Stimulated activated naive CD8-positive, alpha-beta T cell treated with anti-CD3 and anti-CD28 coated beads, Interleukin-15, amount 100 ng/mL, for 72 hours (primary cell): Measurements from ENCODE around the gene UNC5CL.

Experiments used
- ATAC-seq: fragments of 150-1000 bp; cut with Tn5 transposase; 2 replicates; pipeline ENCODE4 v1.10.0; 2021; ENCODE audit warnings: mild to moderate bottlenecking, moderate library complexity
- DNase-seq, 2 donors: peaks; one replicate each; pipeline ENCODE4 v3.0.0; 2021 to 2022
- H3K27ac Mint-ChIP-seq, 2 donors: one replicate each; pipeline ENCODE4 v1.8.0; 2022; ENCODE audit warnings: mild to moderate bottlenecking in 2 of 2, mixed read lengths in 2 of 2, moderate library complexity in 2 of 2
- H3K27me3 Mint-ChIP-seq: one replicate; pipeline ENCODE4 v1.8.0; 2022; ENCODE audit warnings: mixed read lengths
- H3K4me1 Mint-ChIP-seq: one replicate; pipeline ENCODE4 v1.8.0; 2022; ENCODE audit warnings: mild to moderate bottlenecking, mixed read lengths
- H3K4me3 Mint-ChIP-seq, 2 donors: one replicate each; pipeline ENCODE4 v1.8.0; 2022; ENCODE audit warnings: mild to moderate bottlenecking in 2 of 2, mixed read lengths in 2 of 2, moderate library complexity in 1 of 2
- H3K9me3 Mint-ChIP-seq, 2 donors: one replicate each; pipeline ENCODE4 v1.8.0; 2022; ENCODE audit warnings: mixed read lengths in 2 of 2

UNC5CL gene

GRCh38 chr6:41071923-41072835 lies 33.2 kb upstream of the UNC5CL start, which contains the start of gene OARD1:
Gene OARD1, minus strand, starts transcription at chr6:41072356. Its CDS starts 722 bp downstream, at chr6:41071634.
- H3K27ac Mint-ChIP-seq, result peak within 1 kb of the TSS; percentile 97
- H3K4me1 Mint-ChIP-seq, result peaks cover 40% of the 10 kb centered on the region
- peak; percentile 86 for ATAC-seq
- DNase-seq, result peak; percentile 100
- no peaks in the 10 kb centered on the region for H3K27me3 Mint-ChIP-seq
- peak within 1 kb of the TSS; percentile 93 to 95 for H3K4me3 Mint-ChIP-seq
- H3K9me3 Mint-ChIP-seq, result no peaks in the 10 kb centered on the region

- Mint-ChIP-seq H3K27ac (peak overlapping the region; percentile 97), H3K4me1 (peaks cover 42% of the 10 kb centered on the region), H3K4me3 (peak overlapping the region; percentile 93 to 95), H3K27me3 (no peaks in the 10 kb centered on the region), H3K9me3 (no peaks in the 10 kb centered on the region)
- DNase-seq (no peak), ATAC-seq (no peak)
Observed at GRCh38 chr6:41071501-41071922, 32.5 kb upstream of the UNC5CL start.

GRCh38 chr6:41066867-41067304 lies 27.9 kb upstream of the UNC5CL start:
- Mint-ChIP-seq H3K27ac (no peak overlapping the region), H3K27me3 (no peaks in the 10 kb centered on the region), H3K9me3 (no peaks in the 10 kb centered on the region), H3K4me3 (no peak overlapping the region), H3K4me1 (peaks cover 21% of the 10 kb centered on the region)
- ATAC-seq (no peak), DNase-seq (peak; percentile 29 to 38)

GRCh38 chr6:41065550-41066026 lies 26.6 kb upstream of the UNC5CL start:
- no peak for ATAC-seq
- no peak overlapping the region for H3K4me3 Mint-ChIP-seq
- H3K9me3 Mint-ChIP-seq, result no peaks in the 10 kb centered on the region
- peaks cover 15% of the 10 kb centered on the region for H3K4me1 Mint-ChIP-seq
- H3K27ac Mint-ChIP-seq, result no peak overlapping the region
- no peak for DNase-seq
- no peaks in the 10 kb centered on the region for H3K27me3 Mint-ChIP-seq

GRCh38 chr6:41064841-41065240 lies 25.8 kb upstream of the UNC5CL start:
- Mint-ChIP-seq H3K9me3 (no peaks in the 10 kb centered on the region), H3K4me1 (peaks cover 15% of the 10 kb centered on the region), H3K27me3 (no peaks in the 10 kb centered on the region), H3K4me3 (no peak overlapping the region), H3K27ac (no peak overlapping the region)
- ATAC-seq (no peak), DNase-seq (no peak)

GRCh38 chr6:41063884-41064285 lies 24.9 kb upstream of the UNC5CL start:
- Mint-ChIP-seq H3K4me1 (peaks cover 15% of the 10 kb centered on the region), H3K9me3 (no peaks in the 10 kb centered on the region), H3K27ac (no peak overlapping the region), H3K4me3 (no peak overlapping the region), H3K27me3 (no peaks in the 10 kb centered on the region)
- ATAC-seq (no peak), DNase-seq (no peak)

- peaks cover 11% of the 10 kb centered on the region for H3K4me1 Mint-ChIP-seq
- ATAC-seq (no peak), DNase-seq (no peak)
- H3K9me3 Mint-ChIP-seq, result no peaks in the 10 kb centered on the region
- H3K27me3 Mint-ChIP-seq, result no peaks in the 10 kb centered on the region
- H3K27ac Mint-ChIP-seq, result no peak overlapping the region
- no peak overlapping the region for H3K4me3 Mint-ChIP-seq
Observed at GRCh38 chr6:41062056-41062455, 23.0 kb upstream of the UNC5CL start.

GRCh38 chr6:41061196-41061726 lies 22.2 kb upstream of the UNC5CL start:
- DNase-seq (no peak), ATAC-seq (no peak)
- Mint-ChIP-seq H3K27ac (no peak overlapping the region), H3K4me1 (peaks cover 5% of the 10 kb centered on the region), H3K4me3 (no peak overlapping the region), H3K27me3 (no peaks in the 10 kb centered on the region), H3K9me3 (no peaks in the 10 kb centered on the region)

GRCh38 chr6:41059556-41059955 lies 20.5 kb upstream of the UNC5CL start:
- DNase-seq (no peak), ATAC-seq (no peak)
- H3K27ac Mint-ChIP-seq, result no peak overlapping the region
- no peaks in the 10 kb centered on the region for H3K4me1 Mint-ChIP-seq
- no peak overlapping the region for H3K4me3 Mint-ChIP-seq
- H3K9me3 Mint-ChIP-seq, result no peaks in the 10 kb centered on the region
- H3K27me3 Mint-ChIP-seq, result no peaks in the 10 kb centered on the region

GRCh38 chr6:41058783-41059181 lies 19.8 kb upstream of the UNC5CL start:
- no peaks in the 10 kb centered on the region for H3K9me3 Mint-ChIP-seq

GRCh38 chr6:41056768-41057490 lies 17.9 kb upstream of the UNC5CL start:
- peaks cover 0 to under 1% of the 10 kb centered on the region in 2 donors for H3K9me3 Mint-ChIP-seq
- H3K27ac Mint-ChIP-seq, result peak overlapping the region in 1 of 2 donors; percentile 61
- no peak overlapping the region for H3K4me3 Mint-ChIP-seq
- DNase-seq, result no peak
- no peaks in the 10 kb centered on the region for H3K27me3 Mint-ChIP-seq
- peaks cover 15% of the 10 kb centered on the region for H3K4me1 Mint-ChIP-seq
- no peak for ATAC-seq

More at GRCh38 chr6:41058783-41059181, 19.8 kb upstream of the UNC5CL start:
- H3K4me1 Mint-ChIP-seq, result no peaks in the 10 kb centered on the region
- no peaks in the 10 kb centered on the region for H3K27me3 Mint-ChIP-seq
- H3K4me3 Mint-ChIP-seq, result no peak overlapping the region
- no peak for DNase-seq
- H3K27ac Mint-ChIP-seq, result no peak overlapping the region
- ATAC-seq, result no peak

- Mint-ChIP-seq H3K4me3 (no peak overlapping the region), H3K27ac (peak overlapping the region in 1 of 2 donors; percentile 2), H3K9me3 (peaks cover 0 to 6% of the 10 kb centered on the region in 2 donors), H3K4me1 (peaks cover 19% of the 10 kb centered on the region), H3K27me3 (no peaks in the 10 kb centered on the region)
- ATAC-seq, result no peak
- DNase-seq, result no peak
Observed at GRCh38 chr6:41055149-41055548, 16.1 kb upstream of the UNC5CL start.

- Mint-ChIP-seq H3K4me1 (peaks cover 19% of the 10 kb centered on the region), H3K27ac (no peak overlapping the region), H3K9me3 (peaks cover 0 to 6% of the 10 kb centered on the region in 2 donors), H3K27me3 (no peaks in the 10 kb centered on the region), H3K4me3 (no peak overlapping the region)
- ATAC-seq (no peak), DNase-seq (no peak)
Observed at GRCh38 chr6:41054511-41054910, 15.5 kb upstream of the UNC5CL start.

GRCh38 chr6:41053041-41053440 lies 14.0 kb upstream of the UNC5CL start, which contains the start of gene APOBEC2:
Gene APOBEC2, plus strand, starts transcription at chr6:41053202. Its CDS starts 146 bp downstream, at chr6:41053348.
- Mint-ChIP-seq H3K27ac (peak within 1 kb of the TSS; percentile 52 to 90), H3K27me3 (no peaks in the 10 kb centered on the region), H3K4me3 (peak within 1 kb of the TSS in 1 of 2 donors; percentile 3), H3K4me1 (peaks cover 19% of the 10 kb centered on the region), H3K9me3 (peaks cover 0 to 6% of the 10 kb centered on the region in 2 donors)
- DNase-seq (no peak), ATAC-seq (no peak)

- ATAC-seq (peak; percentile 46), DNase-seq (no peak)
- H3K9me3 Mint-ChIP-seq, result peaks cover 0 to 6% of the 10 kb centered on the region in 2 donors
- H3K27ac Mint-ChIP-seq, result peak overlapping the region; percentile 23 to 52
- peak overlapping the region in 1 of 2 donors; percentile 3 for H3K4me3 Mint-ChIP-seq
- H3K27me3 Mint-ChIP-seq, result no peaks in the 10 kb centered on the region
- H3K4me1 Mint-ChIP-seq, result peaks cover 19% of the 10 kb centered on the region
Observed at GRCh38 chr6:41051873-41052272, 12.9 kb upstream of the UNC5CL start.
